SK-N-SH (cell line): ENCODE results near the gene C11orf58.

Experiments
- CHD2 ChIP-seq: fragments of 150-350 bp; IDR thresholded peaks from 2 replicates; pipeline ENCODE4 v1.6.1; 2018; ENCODE audit warnings: low read length; ENCODE audit not compliant: partially characterized antibody
- CTCF ChIP-seq: fragments of 200-600 bp; sonication (generic); IDR thresholded peaks from 2 replicates; pipeline ENCODE4 v1.6.1; 2017; ENCODE audit warnings: antibody characterized with exemption, mild to moderate bottlenecking, moderate library complexity
- EP300 ChIP-seq, 2 experiments: IDR thresholded peaks; 2 replicates each; pipeline versions ENCODE4 v1.4.0 to v1.6.1; 2012; ENCODE audit warnings: borderline replicate concordance in 1 of 2, low read depth in 1 of 2, low read length in 1 of 2
- EZH2phosphoT487 ChIP-seq: fragments of 200-600 bp; sonication (generic); IDR thresholded peaks from 2 replicates; pipeline ENCODE4 v1.6.1; 2017; ENCODE audit warnings: low read depth, mixed run types, mild to moderate bottlenecking, antibody characterized with exemption, moderate library complexity, borderline replicate concordance
- FOSL2 ChIP-seq: IDR thresholded peaks from 2 replicates; pipeline ENCODE4 v1.4.0; 2012; ENCODE audit warnings: low read depth, mild to moderate bottlenecking, moderate library complexity, borderline replicate concordance
- FOXM1 ChIP-seq: IDR thresholded peaks from 2 replicates; pipeline ENCODE4 v1.4.0; 2012; ENCODE audit warnings: low read depth, mild to moderate bottlenecking
- GABPA ChIP-seq: IDR thresholded peaks from 2 replicates; pipeline ENCODE4 v1.4.0; 2012; ENCODE audit warnings: low read depth, mild to moderate bottlenecking
- MAX ChIP-seq: IDR thresholded peaks from 2 replicates; pipeline ENCODE4 v1.4.0; 2012; ENCODE audit warnings: low read depth
- REST ChIP-seq: IDR thresholded peaks from 2 replicates; pipeline ENCODE4 v1.6.1; 2012; ENCODE audit warnings: mild to moderate bottlenecking, low read depth, low read length, moderate library complexity
- RFX5 ChIP-seq: IDR thresholded peaks from 2 replicates; pipeline ENCODE4 v1.6.1; 2012; ENCODE audit warnings: mild to moderate bottlenecking, improper control_type of control experiment, low read length
- TAF1 ChIP-seq: IDR thresholded peaks from 2 replicates; pipeline ENCODE4 v1.6.1; 2012; ENCODE audit warnings: low read depth, mild to moderate bottlenecking, low read length, moderate library complexity, borderline replicate concordance
- YY1 ChIP-seq: IDR thresholded peaks from 2 replicates; pipeline ENCODE4 v1.4.0; 2012; ENCODE audit warnings: low read depth, mild to moderate bottlenecking

- TF ChIP-seq YY1 (no peak), EZH2phosphoT487 (no peak), CHD2 (no peak), CTCF (no peak), FOXM1 (no peak), RFX5 (no peak), EP300 (IDR thresholded peaks at IDR 0.05; ENCODE audit: borderline replicate concordance in 1 of 2, low read depth in 1 of 2, low read length in 1 of 2) (no peak), REST (no peak), TAF1 (no peak), MAX (no peak), GABPA (no peak), FOSL2 (no peak)
Measured at GRCh38 chr11:16789560-16790485, 51.4 kb downstream of the C11orf58 start.
